ENCODE measurements around the gene SNCAIP. TPM values are rescaled to one million over a fixed set of nuclear protein-coding genes. Genes with fewer than 3 reads are reported as not detected.

Gene SNCAIP
- total RNA-seq, 1 donor from 2014 or later, result 1.2 TPM

DNA sequence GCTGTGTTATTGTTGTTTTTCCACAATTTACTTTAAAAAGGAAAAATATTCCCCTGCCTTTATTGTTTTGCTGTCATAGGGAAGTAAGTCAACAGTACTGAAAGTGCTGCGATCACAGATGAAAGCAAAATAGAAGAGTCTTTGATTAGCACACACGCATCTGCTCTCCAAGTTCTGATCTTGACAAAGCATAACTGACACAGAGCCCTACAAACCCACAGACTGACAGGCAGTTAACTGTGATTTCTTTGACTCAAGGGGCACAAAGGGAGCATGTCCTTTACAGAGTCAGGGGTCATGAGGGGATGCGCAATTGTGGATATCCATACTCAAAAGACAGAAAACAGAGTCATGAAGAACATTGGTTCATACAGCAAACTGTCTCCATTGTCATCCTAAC lies 123.7 kb downstream of the SNCAIP start:
- ATAC-seq (ENCODE audit: poor library complexity) (no peak), DNase-seq (no peak)
- intact Hi-C loops (cut with DNase I), result no loop called here

DNA sequence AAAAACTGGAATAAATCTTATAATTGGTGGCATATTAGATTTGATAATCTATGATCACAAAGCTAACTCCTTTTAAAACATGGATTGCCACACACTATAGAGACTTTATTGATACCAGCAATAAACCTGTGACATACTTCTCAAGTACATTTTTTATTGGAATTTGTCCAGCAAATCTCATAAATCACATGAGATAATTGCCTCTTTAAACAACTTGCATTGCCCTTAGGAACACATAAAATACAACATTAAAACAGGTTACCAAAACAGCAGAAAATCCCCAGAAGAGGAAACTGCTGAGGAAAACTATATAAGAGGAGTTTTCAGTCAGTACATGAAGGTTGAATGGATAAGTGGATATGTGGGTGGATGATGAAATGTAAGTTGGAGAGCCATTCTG lies 124.6 kb downstream of the SNCAIP start:
- DNase-seq (no peak), ATAC-seq (ENCODE audit: poor library complexity) (no peak)
- intact Hi-C loops (cut with DNase I), result no loop called here

DNA sequence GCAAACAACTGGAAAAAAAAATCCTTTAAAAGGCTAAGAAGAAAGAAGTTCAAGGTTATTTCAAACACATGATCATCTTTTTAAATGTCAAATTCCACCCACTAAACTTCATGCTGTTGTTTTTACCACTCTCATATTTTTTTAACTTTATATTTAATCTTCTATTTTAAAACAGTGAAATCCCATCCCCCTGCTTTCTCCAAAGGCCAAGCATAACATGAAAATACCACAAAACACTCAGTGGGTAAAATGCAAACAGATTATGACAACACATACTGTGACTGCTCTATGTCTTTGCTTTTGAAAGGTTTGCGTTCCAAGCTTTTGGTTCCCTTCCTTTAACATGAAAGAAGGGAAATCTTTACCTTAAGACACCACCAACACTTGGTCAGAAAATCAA lies 127.6 kb downstream of the SNCAIP start:
- intact Hi-C loops (cut with DNase I), result no loop called here
- ATAC-seq (ENCODE audit: poor library complexity), result no peak
- DNase-seq, result no peak

DNA sequence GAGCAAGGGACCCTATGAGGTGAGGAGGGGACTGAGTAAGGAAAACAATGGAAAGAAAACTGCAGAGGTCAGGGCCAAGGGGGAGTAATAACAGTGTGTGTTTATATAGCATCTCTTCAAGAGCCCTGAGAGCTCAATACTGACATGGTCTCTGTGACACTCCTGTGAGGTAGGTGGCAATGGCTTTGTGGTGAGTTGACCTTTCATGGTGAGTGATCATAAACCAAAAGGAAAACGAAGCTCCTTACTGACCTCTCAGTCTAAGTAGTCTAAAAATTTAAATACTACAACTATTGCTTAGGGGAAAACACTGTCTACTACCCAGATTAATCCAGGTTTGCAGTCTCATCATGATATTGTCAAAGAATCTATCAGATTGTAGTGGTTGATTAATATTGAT lies 130.9 kb downstream of the SNCAIP start:
- DNase-seq (no peak), ATAC-seq (ENCODE audit: poor library complexity) (no peak)
- intact Hi-C loops (cut with DNase I), result no loop called here

DNA sequence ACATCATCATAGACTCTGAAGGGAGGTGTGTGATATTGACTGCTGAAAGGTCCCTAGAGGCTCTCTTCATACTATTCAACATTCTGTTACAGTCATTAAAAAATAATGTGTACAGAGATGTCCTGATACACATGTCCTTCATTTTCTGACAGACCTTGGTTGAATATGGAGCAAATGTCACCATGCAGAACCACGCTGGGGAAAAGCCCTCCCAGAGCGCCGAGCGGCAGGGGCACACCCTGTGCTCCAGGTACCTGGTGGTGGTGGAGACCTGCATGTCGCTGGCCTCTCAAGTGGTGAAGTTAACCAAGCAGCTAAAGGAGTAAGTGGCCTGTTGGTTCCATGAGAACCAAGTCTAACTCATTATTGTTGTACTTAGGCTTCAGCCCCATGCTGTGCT lies 132.4 kb downstream of the SNCAIP start:
- intact Hi-C loops (cut with DNase I), result no loop called here
- ATAC-seq (ENCODE audit: poor library complexity) (no peak), DNase-seq (no peak)

DNA sequence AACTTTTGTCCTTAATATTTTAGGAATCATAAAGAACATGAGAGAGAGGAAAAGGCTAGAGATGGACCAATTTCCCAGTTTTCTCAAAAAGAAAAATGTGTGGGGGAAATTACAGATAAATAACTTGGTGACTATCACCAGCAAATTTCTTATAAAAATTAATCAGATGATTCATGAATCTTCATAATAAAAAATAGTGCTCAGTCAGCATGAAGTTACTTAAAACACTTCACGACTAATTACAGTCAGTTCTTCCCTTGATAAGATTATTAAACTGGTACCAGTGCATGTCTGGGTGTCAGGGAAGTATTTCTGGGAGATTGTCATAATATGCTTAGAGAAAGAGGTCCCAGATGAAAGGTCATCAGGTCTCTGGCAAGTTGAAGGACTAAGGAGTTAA lies 133.0 kb downstream of the SNCAIP start:
- ATAC-seq (ENCODE audit: poor library complexity) (no peak), DNase-seq (no peak)
- intact Hi-C loops (cut with DNase I), result no loop called here

DNA sequence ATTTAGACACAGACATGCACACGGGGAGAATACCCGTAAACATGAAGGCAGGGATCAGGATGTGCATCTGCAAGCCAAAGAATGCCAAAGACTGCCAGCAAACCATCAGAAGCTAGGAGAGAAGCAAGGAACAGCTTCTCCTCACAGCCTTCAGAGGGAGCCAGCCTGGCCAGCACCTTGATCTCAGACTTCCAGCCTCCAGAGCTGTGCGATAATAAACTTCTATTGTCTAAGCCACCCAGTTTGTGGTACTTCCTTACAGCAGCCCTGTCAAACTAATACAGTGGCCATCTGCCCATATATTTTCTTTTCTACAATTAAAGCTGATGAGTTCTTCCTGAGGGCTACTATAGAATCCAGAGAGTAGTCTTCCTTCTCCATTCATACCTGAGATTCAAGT lies 135.0 kb downstream of the SNCAIP start:
- DNase-seq (no peak), ATAC-seq (ENCODE audit: poor library complexity) (no peak)
- intact Hi-C loops (cut with DNase I), result no loop called here

DNA sequence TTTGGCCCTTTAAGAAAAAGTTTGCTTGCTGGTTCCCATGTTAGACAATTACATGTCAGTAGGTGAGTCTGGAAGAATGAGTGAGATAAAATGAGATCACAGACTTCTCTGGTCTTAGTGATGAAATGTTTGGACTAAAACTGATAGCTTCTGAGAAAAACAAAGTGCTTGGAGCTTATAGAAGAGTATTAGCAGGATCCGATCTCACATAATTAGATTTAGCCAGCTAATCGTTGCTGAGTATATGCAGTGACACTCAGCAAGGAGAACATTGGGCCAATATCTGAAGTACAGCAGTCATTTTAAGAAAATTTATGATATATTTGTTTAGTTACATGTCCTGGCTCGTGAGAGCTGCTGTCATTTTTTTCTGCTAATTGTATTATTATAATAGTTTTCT lies 135.8 kb downstream of the SNCAIP start:
- DNase-seq, result no peak
- intact Hi-C loops (cut with DNase I), result no loop called here
- no peak for ATAC-seq (ENCODE audit: poor library complexity)

DNA sequence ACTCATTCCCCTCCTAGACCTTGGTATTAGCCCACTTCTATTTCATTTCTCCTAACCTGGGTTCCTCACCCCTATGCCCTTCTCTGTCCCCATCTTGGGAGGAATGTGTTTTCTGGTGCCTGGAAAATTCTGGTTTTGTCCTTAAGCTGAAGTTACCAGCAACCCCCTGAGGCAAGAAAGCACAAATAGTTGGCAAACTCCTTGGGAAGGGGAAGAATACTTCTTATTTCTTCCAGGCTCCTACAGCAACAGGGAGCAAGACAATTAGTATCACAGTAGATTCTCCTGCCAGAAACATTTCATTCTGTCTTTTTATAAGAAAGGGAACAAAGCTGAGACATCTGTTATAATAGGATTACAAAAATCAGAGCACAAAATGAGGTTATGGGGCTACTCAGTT lies 142.5 kb downstream of the SNCAIP start:
- intact Hi-C loops (cut with DNase I), result no loop called here
- no peak for DNase-seq
- ATAC-seq (ENCODE audit: poor library complexity), result no peak

DNA sequence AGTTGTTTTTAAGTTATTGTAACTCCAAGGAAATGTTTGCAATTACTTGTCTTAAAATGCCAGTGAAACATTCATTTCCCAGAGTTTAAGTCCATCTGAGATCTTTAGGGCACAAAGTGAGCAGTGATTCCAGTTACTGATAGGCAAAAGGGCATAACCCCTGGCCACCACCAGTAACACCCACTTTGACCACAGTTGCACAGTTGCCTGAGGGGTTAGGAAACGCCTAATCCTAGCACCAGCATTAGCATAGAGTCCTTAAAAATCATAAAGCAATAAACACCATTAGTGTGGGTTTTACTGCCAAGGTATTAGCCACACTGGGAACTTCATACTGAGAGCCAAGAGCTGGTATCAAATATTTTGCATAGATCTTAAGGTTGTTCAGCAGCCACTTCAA lies 143.9 kb downstream of the SNCAIP start:
- intact Hi-C loops (cut with DNase I), result no loop called here
- ATAC-seq (ENCODE audit: poor library complexity) (no peak), DNase-seq (no peak)

DNA sequence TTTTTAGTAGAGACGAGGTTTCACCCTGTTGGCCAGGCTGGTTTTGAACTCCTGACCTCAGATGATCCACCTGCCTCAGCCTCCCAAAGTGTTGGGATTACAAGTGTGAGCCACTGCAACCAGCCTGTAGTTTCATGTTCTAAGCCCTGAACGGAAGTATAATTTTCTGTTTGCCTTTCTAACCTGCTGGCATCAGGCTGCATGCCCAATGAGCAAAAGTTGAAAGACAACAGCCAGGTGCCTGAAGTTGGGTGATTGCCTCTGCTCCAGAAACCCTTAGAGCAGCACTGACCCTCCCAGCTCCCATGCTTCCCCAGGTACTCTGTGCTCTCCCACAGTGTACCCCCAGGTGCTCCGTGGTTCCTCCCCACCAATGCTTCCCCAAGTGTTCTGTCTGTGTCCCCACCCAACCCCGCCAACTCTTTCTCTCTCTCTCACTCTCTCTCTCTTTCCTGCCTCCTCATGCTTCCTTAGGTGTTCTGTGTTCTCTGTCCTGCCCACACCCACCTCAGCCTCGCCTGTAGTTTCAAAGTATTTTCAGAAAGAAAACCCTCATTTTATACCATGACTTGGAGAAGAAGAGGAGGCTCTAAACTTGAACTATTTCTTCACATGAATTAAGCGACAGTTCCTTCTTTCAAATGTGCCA lies 145.3 kb downstream of the SNCAIP start:
- ATAC-seq (ENCODE audit: poor library complexity), result no peak
- intact Hi-C loops (cut with DNase I), result no loop called here
- no peak for DNase-seq

DNA sequence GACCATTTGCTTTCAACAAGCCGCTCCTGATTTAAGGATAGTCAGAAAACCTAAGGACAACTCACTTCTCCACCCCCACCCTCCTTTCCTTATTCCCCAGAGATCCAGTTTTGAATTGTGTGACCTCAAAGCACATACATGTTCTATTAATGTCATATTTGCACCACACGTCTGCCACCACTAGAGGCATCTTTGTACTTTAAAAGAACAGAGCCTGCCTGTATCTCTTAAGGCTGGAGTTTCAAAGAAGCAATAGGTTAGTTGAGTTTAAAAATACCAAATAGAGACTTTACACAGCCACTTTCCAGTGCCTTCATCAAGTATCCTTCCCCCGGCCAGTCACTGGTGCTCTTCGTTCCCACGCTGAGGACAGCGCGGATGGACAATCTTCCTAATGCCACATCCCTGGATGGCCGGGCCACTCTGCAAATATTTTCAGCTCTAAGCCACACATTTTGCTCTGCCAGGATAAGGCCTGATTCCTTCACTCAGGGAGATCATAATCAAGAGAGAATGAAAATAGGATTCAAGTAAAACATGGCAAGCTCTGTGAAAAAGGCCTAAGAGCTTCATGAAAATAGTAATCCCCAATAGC lies 146.3 kb downstream of the SNCAIP start:
- DNase-seq (no peak), ATAC-seq (ENCODE audit: poor library complexity) (peak; percentile 62)
- intact Hi-C loops (cut with DNase I), result no loop called here

DNA sequence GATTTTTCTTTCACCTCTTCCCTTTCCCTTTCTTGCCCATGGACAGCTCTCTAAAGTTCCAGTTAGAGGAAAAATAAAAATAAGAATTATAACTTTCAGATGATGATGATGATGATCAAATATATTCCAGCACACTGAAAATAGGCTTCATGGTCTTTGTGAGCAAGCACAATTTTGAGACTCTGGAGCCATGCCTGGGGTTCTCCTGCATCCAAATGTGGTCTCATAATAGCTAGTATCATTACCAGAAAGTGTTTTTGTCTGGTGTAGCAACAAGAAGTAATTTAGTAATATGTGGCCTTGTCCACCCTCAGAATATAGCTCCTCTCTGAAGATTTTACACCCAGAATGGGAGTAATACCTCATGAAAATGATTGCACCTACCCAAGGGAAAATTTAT lies 150.4 kb downstream of the SNCAIP start:
- intact Hi-C loops (cut with DNase I), result no loop called here
- no peak for ATAC-seq (ENCODE audit: poor library complexity)
- DNase-seq, result no peak

DNA sequence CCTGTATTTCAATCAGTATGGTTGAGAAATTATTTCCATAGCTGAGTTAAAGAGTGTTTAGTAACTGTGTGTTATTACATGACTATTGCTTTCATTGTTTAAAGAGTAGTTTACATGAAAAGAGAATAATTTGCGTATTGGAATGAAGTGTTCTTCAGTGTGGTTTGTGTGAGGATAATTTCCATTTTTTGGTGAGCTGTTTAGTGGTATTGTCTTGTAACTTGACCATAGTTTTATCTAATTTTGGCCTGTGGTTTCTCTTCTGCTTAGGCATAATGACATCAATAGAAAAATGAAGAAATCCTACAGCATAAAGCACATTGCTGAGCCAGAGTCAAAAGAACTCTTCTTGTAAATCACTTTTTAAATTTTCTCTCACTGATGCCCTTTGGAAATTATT lies 151.2 kb downstream of the SNCAIP start:
- ATAC-seq (ENCODE audit: poor library complexity) (no peak), DNase-seq (no peak)
- intact Hi-C loops (cut with DNase I), result no loop called here

DNA sequence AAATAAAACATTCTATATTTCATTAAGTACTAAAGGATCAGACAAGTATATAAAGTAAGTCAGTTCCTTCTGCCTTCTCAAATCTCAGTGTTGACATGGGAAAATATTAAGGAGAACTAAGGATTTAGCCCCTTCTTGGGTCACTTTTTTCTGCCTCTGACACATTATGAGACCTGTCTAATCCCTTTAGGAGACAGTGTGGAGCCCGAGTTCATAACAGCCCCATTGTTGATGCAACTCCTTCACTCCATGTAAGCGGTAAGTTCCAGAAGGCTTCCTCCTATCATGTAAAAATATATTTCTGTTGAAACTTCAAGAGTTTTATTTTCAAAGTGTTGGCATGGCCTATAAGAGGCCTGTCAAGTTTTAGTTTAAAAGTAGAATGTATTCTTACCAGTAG lies 152.2 kb downstream of the SNCAIP start:
- no peak for ATAC-seq (ENCODE audit: poor library complexity)
- intact Hi-C loops (cut with DNase I), result no loop called here

DNA sequence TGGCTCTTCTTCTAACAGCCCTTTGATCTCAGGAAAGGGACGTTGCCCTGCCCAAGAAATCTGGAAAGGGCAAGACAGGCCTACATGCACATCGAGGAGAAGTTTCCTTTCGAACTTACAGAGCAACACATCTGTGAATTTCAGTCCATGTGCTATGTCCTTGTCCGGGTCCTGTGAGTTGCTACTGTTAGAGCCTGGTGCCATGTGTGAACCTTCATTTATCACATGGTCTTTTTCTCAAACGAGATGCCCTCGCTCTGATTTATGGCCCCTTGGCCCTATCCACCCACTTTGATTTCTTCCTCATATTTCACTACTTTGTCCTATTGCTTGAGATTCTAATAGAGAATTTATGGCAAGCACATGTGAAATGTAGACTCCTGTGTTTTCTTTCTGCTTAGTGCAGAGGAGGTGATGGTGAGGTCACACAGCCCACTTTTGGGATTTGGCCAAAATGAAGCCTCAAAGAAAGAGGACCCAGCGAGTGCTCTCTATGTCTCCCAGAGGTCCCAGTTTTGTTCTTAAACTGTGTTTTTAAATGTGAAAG lies 153.1 kb downstream of the SNCAIP start:
- DNase-seq, result no peak
- intact Hi-C loops (cut with DNase I), result no loop called here
- ATAC-seq (ENCODE audit: poor library complexity), result no peak

More for the DNA sequence above, 152.2 kb downstream of the SNCAIP start:
- no peak for DNase-seq

DNA sequence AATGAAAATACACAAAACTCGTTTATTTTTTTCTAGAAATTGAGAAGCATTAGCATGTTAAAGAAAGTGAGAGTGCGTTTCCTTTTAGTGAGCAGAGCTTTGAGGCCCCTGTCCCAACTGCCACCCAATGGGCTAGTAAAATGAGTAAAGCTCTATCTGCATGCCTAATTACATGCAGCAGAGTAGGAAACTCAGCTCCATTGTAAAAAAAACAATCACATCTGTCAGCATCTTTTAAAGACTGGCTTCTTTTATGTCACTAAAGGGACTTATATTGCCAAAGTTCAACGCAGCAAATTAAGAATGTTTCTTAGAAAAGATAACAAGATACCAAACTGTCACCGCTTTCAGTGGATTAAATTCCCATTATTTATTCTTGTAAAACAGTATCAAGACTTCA lies 154.0 kb downstream of the SNCAIP start:
- DNase-seq, result no peak
- ATAC-seq (ENCODE audit: poor library complexity), result no peak
- intact Hi-C loops (cut with DNase I), result no loop called here

DNA sequence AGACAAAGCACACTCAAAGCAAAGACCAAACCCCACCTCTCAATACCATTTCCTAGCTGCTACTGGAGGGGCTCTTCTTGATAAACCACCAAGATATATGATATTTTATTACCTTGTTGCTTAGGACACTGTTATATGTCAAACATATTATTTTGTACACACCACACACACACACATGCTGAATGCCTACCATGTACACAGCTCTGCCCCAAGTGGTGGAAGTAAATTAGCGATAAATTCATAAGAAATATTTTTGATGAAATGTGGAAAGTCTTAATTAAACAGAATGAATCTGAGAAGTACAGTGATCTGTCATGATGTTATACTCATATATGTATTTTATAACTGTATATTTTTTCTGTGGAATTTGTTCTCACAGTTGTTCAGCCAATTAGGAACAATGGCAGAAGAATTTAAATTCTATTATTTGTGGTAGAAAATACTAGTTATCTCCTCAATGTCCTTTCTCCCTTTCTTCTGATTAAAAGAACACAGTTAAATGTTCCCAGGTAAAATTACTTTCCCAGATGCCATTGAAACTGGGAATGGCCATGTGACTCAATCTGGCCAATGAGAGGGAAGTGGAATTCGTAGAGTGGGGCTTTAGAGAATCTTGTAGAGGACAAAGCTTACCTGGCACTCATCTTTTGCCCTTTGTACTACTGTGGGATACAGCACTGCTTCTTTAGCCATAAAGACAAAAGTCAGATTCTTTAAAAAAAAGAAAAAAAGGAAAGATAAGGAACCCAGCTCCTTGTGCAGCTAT lies 156.5 kb downstream of the SNCAIP start:
- no peak for ATAC-seq (ENCODE audit: poor library complexity)
- intact Hi-C loops (cut with DNase I), result no loop called here
- DNase-seq, result no peak

DNA sequence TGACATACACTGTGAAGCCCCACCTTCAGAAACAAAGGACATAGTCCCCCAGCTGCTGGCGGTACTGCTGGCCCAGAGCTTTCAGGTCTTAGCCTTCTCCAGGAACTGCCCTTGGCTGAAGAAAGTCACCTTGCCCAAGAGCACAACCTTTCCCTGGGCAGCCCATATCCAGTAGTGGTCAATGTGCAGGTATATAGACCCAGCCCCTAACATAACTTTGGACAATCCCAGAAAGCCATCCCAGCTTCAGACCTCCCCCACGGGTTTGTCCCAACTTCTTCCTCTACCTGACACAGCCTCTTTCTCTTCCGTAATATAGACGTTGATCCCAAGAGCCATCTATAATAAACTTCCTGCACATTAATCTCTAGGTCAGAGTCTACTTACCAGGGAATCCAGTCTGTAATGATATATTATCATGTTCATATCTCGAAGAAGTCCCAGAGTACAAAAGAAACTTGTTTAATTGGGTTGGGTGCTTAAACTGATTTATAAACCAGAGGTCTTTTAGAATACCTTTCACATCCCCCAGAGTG lies 157.4 kb downstream of the SNCAIP start:
- ATAC-seq (ENCODE audit: poor library complexity) (no peak), DNase-seq (no peak)
- intact Hi-C loops (cut with DNase I), result no loop called here

DNA sequence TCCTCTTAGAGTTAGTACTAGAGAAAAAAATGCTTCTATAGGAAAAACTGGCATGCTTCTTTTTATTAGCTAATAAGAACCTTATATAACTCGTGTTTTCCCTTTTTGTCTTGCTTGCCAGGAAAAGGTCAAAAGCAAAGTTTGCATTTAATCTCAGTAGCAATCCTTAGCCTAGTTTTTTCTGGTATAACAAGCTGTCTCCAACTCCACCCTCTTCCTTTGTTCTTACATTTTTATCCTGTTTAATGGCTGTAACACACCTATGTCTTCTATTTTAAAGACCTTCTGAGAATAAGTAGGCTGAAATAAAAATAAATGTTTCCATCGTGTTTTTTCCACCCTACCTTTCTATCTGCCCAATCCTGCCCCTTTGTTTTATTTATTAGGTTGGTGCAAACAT lies 158.3 kb downstream of the SNCAIP start:
- no peak for DNase-seq
- intact Hi-C loops (cut with DNase I), result no loop called here
- ATAC-seq (ENCODE audit: poor library complexity), result no peak

Data from Right ventricle myocardium superior (tissue), 1 donor.